Spinal cord (tissue), 10 donors: ENCODE data around the gene HECTD4. TPM values are rescaled to one million over a fixed set of nuclear protein-coding genes. Genes with fewer than 3 reads are reported as not detected.
"Not testable (repeated sequence)": the region's sequence is repeated elsewhere in the genome, so short reads cannot be mapped to it uniquely, and the experiment has no call there.

Experiments
- DNase-seq, 6 donors: peaks; one replicate each; pipeline versions ENCODE4 v3.0.0 to v3.0.0-alpha.2; 2013 to 2015; ENCODE audit warnings: low spot score in 6 of 6, low read depth in 4 of 6
- H3K27ac ChIP-seq: one replicate; pipeline ENCODE4 v1.5.1; 2013; ENCODE audit warnings: low read depth, low read length, control low read depth
- H3K27me3 ChIP-seq: one replicate; pipeline ENCODE4 v1.6.1; 2013; ENCODE audit warnings: low read length; ENCODE audit not compliant: control insufficient read depth, insufficient read depth
- H3K36me3 ChIP-seq: one replicate; pipeline ENCODE4 v1.6.1; 2013; ENCODE audit warnings: low read length; ENCODE audit not compliant: control insufficient read depth, insufficient read depth
- H3K4me1 ChIP-seq: one replicate; pipeline ENCODE4 v1.6.1; 2013; ENCODE audit warnings: low read length; ENCODE audit not compliant: control insufficient read depth, insufficient read depth
- H3K4me3 ChIP-seq: one replicate; pipeline ENCODE4 v1.5.1; 2013; ENCODE audit warnings: low read depth, low read length, control low read depth
- H3K9me3 ChIP-seq: one replicate; pipeline ENCODE4 v1.6.1; 2013; ENCODE audit warnings: low read length; ENCODE audit not compliant: control insufficient read depth, insufficient read depth
- WGBS: methylation state at CpG from one replicate; pipeline ENCODE4 v1.1.5; 2013; ENCODE audit warnings: missing lambda C conversion rate; ENCODE audit not compliant: insufficient coverage; 5-methylcytosine and 5-hydroxymethylcytosine counted together
- polyA plus RNA-seq, 2 donors: library from polyadenylated mRNA; unstranded; fragments of 120-200 nt; gene quantifications; one replicate each; pipeline ENCODE4 v1.2.1, GENCODE V29; 2013; ENCODE audit not compliant: insufficient read length in 2 of 2
- total RNA-seq, 2 donors: library from RNA; depleted of rRNA in 1 of 2; stranded (reverse); fragments of 120-200 nt in 1 of 2; fragments of >200 nt in 1 of 2; gene quantifications; one replicate each; pipeline versions ENCODE4 v1.2.3 to v1.2.4, GENCODE V29; 2013 to 2014
- donor health status: healthy.

HECTD4 gene
- total and polyA plus RNA-seq, 4 donors: 54.0 to 121 (median 111) TPM

- H3K27ac ChIP-seq: no peak overlapping the region
- DNase-seq: no peak
- no CpG with 5 or more reads among the region's 3 CpGs for WGBS
- no peak overlapping the region for H3K4me3 ChIP-seq
- H3K36me3 ChIP-seq: peaks cover 2% of the 10 kb centered on the region
- H3K4me1 ChIP-seq: peaks cover 25% of the 10 kb centered on the region
- H3K9me3 ChIP-seq: no peaks in the 10 kb centered on the region
- no peaks in the 10 kb centered on the region for H3K27me3 ChIP-seq
Measured at GRCh38 chr12:112420740-112421139, 38.5 kb upstream of the HECTD4 start.

GRCh38 chr12:112419297-112420133, 37.3 kb upstream of the HECTD4 start:
- no peaks in the 10 kb centered on the region for H3K27me3 ChIP-seq
- no peaks in the 10 kb centered on the region for H3K36me3 ChIP-seq
- WGBS: 0% methylated on average over 21 of the region's 31 CpGs
- H3K4me3 ChIP-seq: peak overlapping the region; percentile 89
- no peaks in the 10 kb centered on the region for H3K9me3 ChIP-seq
- peak overlapping the region; percentile 57 for H3K27ac ChIP-seq
- H3K4me1 ChIP-seq: peaks cover 25% of the 10 kb centered on the region
- DNase-seq: peak in 1 of 6 donors; percentile 48

GRCh38 chr12:112418608-112419296, 36.5 kb upstream of the HECTD4 start, which contains the start of gene PTPN11:
Gene PTPN11, plus strand, starts transcription at chr12:112418947. Its CDS starts 165 bp downstream, at chr12:112419112.
- Histone ChIP-seq H3K4me3 (peak within 1 kb of the TSS; percentile 89), H3K9me3 (no peaks in the 10 kb centered on the region), H3K27me3 (no peaks in the 10 kb centered on the region), H3K4me1 (peaks cover 25% of the 10 kb centered on the region), H3K27ac (peak within 1 kb of the TSS; percentile 81), H3K36me3 (no peaks in the 10 kb centered on the region)
- whole genome bisulfite sequencing: under 1% methylated on average over 89 of the region's 89 CpGs
- DNase-seq: peak; percentile 63 to 95 (median 76)

GRCh38 chr12:112418273-112418607, 36.0 kb upstream of the HECTD4 start:
- no peak for DNase-seq
- Histone ChIP-seq H3K9me3 (no peaks in the 10 kb centered on the region), H3K4me1 (peaks cover 25% of the 10 kb centered on the region), H3K4me3 (peak overlapping the region; percentile 89), H3K27me3 (no peaks in the 10 kb centered on the region), H3K36me3 (no peaks in the 10 kb centered on the region), H3K27ac (peak overlapping the region; percentile 81)
- 0% methylated on average over 11 of the region's 18 CpGs for WGBS

- peaks cover 18% of the 10 kb centered on the region for H3K4me1 ChIP-seq
- H3K36me3 ChIP-seq, H3K27me3 ChIP-seq, H3K9me3 ChIP-seq, H3K4me3 ChIP-seq, DNase-seq, H3K27ac ChIP-seq: not testable (repeated sequence)
- WGBS: 80% methylated on average over 1 of the region's 4 CpGs
Measured at GRCh38 chr12:112415457-112415856, 33.2 kb upstream of the HECTD4 start.

GRCh38 chr12:112413855-112414625, 31.8 kb upstream of the HECTD4 start:
- Histone ChIP-seq H3K27me3 (no peaks in the 10 kb centered on the region), H3K36me3 (no peaks in the 10 kb centered on the region), H3K27ac (no peak overlapping the region), H3K9me3 (no peaks in the 10 kb centered on the region), H3K4me3 (no peak overlapping the region), H3K4me1 (peaks cover 15% of the 10 kb centered on the region)
- DNase-seq: no peak
- no CpG with 5 or more reads among the region's 2 CpGs for WGBS

GRCh38 chr12:112409906-112410244, 27.6 kb upstream of the HECTD4 start:
- H3K27me3 ChIP-seq: no peaks in the 10 kb centered on the region
- peak overlapping the region; percentile 96 for H3K4me3 ChIP-seq
- peaks cover 16% of the 10 kb centered on the region for H3K36me3 ChIP-seq
- WGBS: 86% methylated on average over 3 of the region's 14 CpGs
- H3K4me1 ChIP-seq: peaks cover 11% of the 10 kb centered on the region
- no peak overlapping the region for H3K27ac ChIP-seq
- DNase-seq: no peak
- no peaks in the 10 kb centered on the region for H3K9me3 ChIP-seq

- under 1% methylated on average over 41 of the region's 46 CpGs for WGBS
- Histone ChIP-seq H3K27me3 (no peaks in the 10 kb centered on the region), H3K9me3 (no peaks in the 10 kb centered on the region), H3K4me1 (peaks cover 11% of the 10 kb centered on the region), H3K4me3 (peak within 1 kb of the TSS; percentile 96), H3K27ac (peak within 1 kb of the TSS; percentile 93), H3K36me3 (peaks cover 22% of the 10 kb centered on the region)
- peak; percentile 88 to 98 (median 93) for DNase-seq
Measured at GRCh38 chr12:112409064-112409905, 27.1 kb upstream of the HECTD4 start, which contains the start of gene RPL6. Gene RPL6, minus strand, starts transcription at chr12:112409605. Its CDS starts 949 bp downstream, at chr12:112408656.

- DNase-seq: no peak
- no peaks in the 10 kb centered on the region for H3K9me3 ChIP-seq
- no peaks in the 10 kb centered on the region for H3K27me3 ChIP-seq
- H3K4me3 ChIP-seq: peak overlapping the region; percentile 96
- H3K36me3 ChIP-seq: peaks cover 28% of the 10 kb centered on the region
- 21% methylated on average over 1 of the region's 5 CpGs for WGBS
- H3K27ac ChIP-seq: peak overlapping the region; percentile 93
- H3K4me1 ChIP-seq: peaks cover 11% of the 10 kb centered on the region
Measured at GRCh38 chr12:112408621-112409020, 26.4 kb upstream of the HECTD4 start.
